Loucy (cell line): Measurements from ENCODE around the gene DGCR6L.
"Not testable (repeated sequence)": the region's sequence is repeated elsewhere in the genome, so short reads cannot be mapped to it uniquely, and the experiment has no call there.

ENCODE experiments used
- H2AFZ ChIP-seq: fragments of 200-600 bp; sonication (generic); 2 replicates; pipeline ENCODE4 v1.6.0; 2016; ENCODE audit warnings: antibody characterized with exemption, mild to moderate bottlenecking, low read length, moderate library complexity
- H3F3A ChIP-seq: fragments of 200-600 bp; 2 replicates; pipeline ENCODE4 v1.6.0; 2016; ENCODE audit warnings: antibody characterized with exemption, low read depth, mild to moderate bottlenecking
- H3K27me3 ChIP-seq: fragments of 200-600 bp; sonication (generic); 2 replicates; pipeline ENCODE4 v1.6.1; 2014; ENCODE audit warnings: low read length, mild to moderate bottlenecking; ENCODE audit not compliant: insufficient read depth, poor library complexity, severe bottlenecking
- H3K36me3 ChIP-seq: fragments of 200-600 bp; sonication (generic); 2 replicates; pipeline ENCODE4 v1.6.1; 2016; ENCODE audit warnings: low read length; ENCODE audit not compliant: insufficient read depth
- H3K4me1 ChIP-seq: fragments of 200-600 bp; sonication (generic); 2 replicates; pipeline ENCODE4 v1.5.1; 2014; ENCODE audit warnings: low read length, mild to moderate bottlenecking; ENCODE audit not compliant: insufficient read depth, poor library complexity, severe bottlenecking
- H3K4me2 ChIP-seq: fragments of 200-600 bp; sonication (generic); 2 replicates; pipeline ENCODE4 v1.6.0; 2014; ENCODE audit warnings: antibody characterized with exemption, low read length, low read depth, mild to moderate bottlenecking; ENCODE audit not compliant: poor library complexity, severe bottlenecking
- H3K4me3 ChIP-seq: fragments of 200-600 bp; sonication (generic); 2 replicates; pipeline ENCODE4 v1.5.1; 2014; ENCODE audit warnings: low read length, mild to moderate bottlenecking, mixed read lengths; ENCODE audit not compliant: poor library complexity, severe bottlenecking
- H3K79me2 ChIP-seq: fragments of 200-600 bp; sonication (generic); 2 replicates; pipeline ENCODE4 v1.6.1; 2014; ENCODE audit warnings: low read length; ENCODE audit not compliant: insufficient read depth
- H3K9ac ChIP-seq: fragments of 200-600 bp; sonication (generic); 2 replicates; pipeline ENCODE4 v1.6.0; 2014; ENCODE audit warnings: mild to moderate bottlenecking, low read depth, low read length, moderate library complexity; ENCODE audit not compliant: poor library complexity, severe bottlenecking
- H3K9me2 ChIP-seq: fragments of 200-600 bp; sonication (generic); replicated peaks from 2 replicates; pipeline ENCODE4 v1.6.1; 2016; ENCODE audit warnings: low read depth, low read length, mixed read lengths
- H3K9me3 ChIP-seq: fragments of 200-600 bp; sonication (generic); 2 replicates; pipeline ENCODE4 v1.6.1; 2014; ENCODE audit warnings: mild to moderate bottlenecking, antibody characterized with exemption, low read length, low read depth; ENCODE audit not compliant: insufficient read depth
- H4K20me1 ChIP-seq: fragments of 200-600 bp; sonication (generic); 2 replicates; pipeline ENCODE4 v1.6.0; 2014; ENCODE audit warnings: antibody characterized with exemption, low read length, mild to moderate bottlenecking; ENCODE audit not compliant: insufficient read depth, poor library complexity, severe bottlenecking
- CTCF ChIP-seq: fragments of 200-600 bp; sonication (generic); conservative IDR thresholded peaks from 2 replicates; pipeline ENCODE4 v1.5.1; 2014; ENCODE audit warnings: mild to moderate bottlenecking, antibody characterized with exemption, low read length
- EZH2phosphoT487 ChIP-seq: fragments of 200-600 bp; IDR thresholded peaks from 2 replicates; pipeline ENCODE4 v1.6.1; 2018; ENCODE audit warnings: antibody characterized with exemption, mild to moderate bottlenecking, moderate library complexity, borderline replicate concordance

Gene DGCR6L

GRCh38 chr22:20275836-20276235 is 44.0 kb downstream of the DGCR6L start:
- H3K9me3 ChIP-seq, result no peaks in the 10 kb centered on the region

GRCh38 chr22:20275325-20275724 is 44.5 kb downstream of the DGCR6L start:
- not testable (repeated sequence) for H3K27me3 ChIP-seq, H4K20me1 ChIP-seq, H2AFZ ChIP-seq, H3K9me3 ChIP-seq, H3K4me1 ChIP-seq, H3K79me2 ChIP-seq, H3K36me3 ChIP-seq, H3K9ac ChIP-seq, H3K9me2 ChIP-seq, H3F3A ChIP-seq, H3K4me2 ChIP-seq, H3K4me3 ChIP-seq

More at GRCh38 chr22:20275836-20276235, 44.0 kb downstream of the DGCR6L start:
- Histone ChIP-seq H4K20me1 (no peaks in the 10 kb centered on the region), H3K4me3 (no peak overlapping the region), H3K9ac (no peak overlapping the region), H3K36me3 (no peaks in the 10 kb centered on the region), H3K4me2 (no peak overlapping the region), H3K27me3 (no peaks in the 10 kb centered on the region), H3F3A (no peaks in the 10 kb centered on the region), H2AFZ (no peak overlapping the region), H3K79me2 (no peaks in the 10 kb centered on the region), H3K9me2 (no peaks in the 10 kb centered on the region), H3K4me1 (no peaks in the 10 kb centered on the region)
- no peak for TF ChIP-seq EZH2phosphoT487
- no peak for TF ChIP-seq CTCF

- H3K4me2 ChIP-seq, H3F3A ChIP-seq, H3K9ac ChIP-seq, H3K36me3 ChIP-seq, H2AFZ ChIP-seq, H3K9me2 ChIP-seq, H3K9me3 ChIP-seq, H4K20me1 ChIP-seq, H3K27me3 ChIP-seq, H3K4me1 ChIP-seq, H3K79me2 ChIP-seq, H3K4me3 ChIP-seq: not testable (repeated sequence)
Measured at GRCh38 chr22:20274374-20274773, 45.5 kb downstream of the DGCR6L start.

GRCh38 chr22:20273758-20274181 is 46.1 kb downstream of the DGCR6L start:
- no peaks in the 10 kb centered on the region for H3K79me2 ChIP-seq
- H3K9me3 ChIP-seq, result no peaks in the 10 kb centered on the region
- H3K36me3 ChIP-seq, result no peaks in the 10 kb centered on the region
- no peak overlapping the region for H3K4me3 ChIP-seq
- H3F3A ChIP-seq, result no peaks in the 10 kb centered on the region
- no peak overlapping the region for H3K4me2 ChIP-seq
- no peaks in the 10 kb centered on the region for H4K20me1 ChIP-seq
- H3K27me3 ChIP-seq, result no peaks in the 10 kb centered on the region
- H3K9me2 ChIP-seq, result no peaks in the 10 kb centered on the region
- no peaks in the 10 kb centered on the region for H3K4me1 ChIP-seq
- H2AFZ ChIP-seq, result no peak overlapping the region
- no peak overlapping the region for H3K9ac ChIP-seq
- TF ChIP-seq EZH2phosphoT487 (no peak), CTCF (no peak)
